IMR-90 (cell line): ENCODE results near the gene ALB.

Experiments used
- CTCF ChIP-seq: conservative IDR thresholded peaks from 2 replicates; pipeline ENCODE4 v1.5.1; 2012; ENCODE audit warnings: mild to moderate bottlenecking, low read depth, low read length, improper control_type of control experiment
- ELK1 ChIP-seq: fragments of 150-350 bp; IDR thresholded peaks from 2 replicates; pipeline ENCODE4 v1.6.1; 2016; ENCODE audit warnings: low read depth, mild to moderate bottlenecking, low read length, moderate library complexity, borderline replicate concordance
- MAZ ChIP-seq: IDR thresholded peaks from 2 replicates; pipeline ENCODE4 v1.6.1; 2012; ENCODE audit warnings: low read depth, mild to moderate bottlenecking, low read length, improper control_type of control experiment, moderate library complexity, borderline replicate concordance
- POLR2A ChIP-seq: IDR thresholded peaks from 2 replicates; pipeline ENCODE4 v1.6.1; 2012; ENCODE audit warnings: mild to moderate bottlenecking, low read depth, low read length
- RAD21 ChIP-seq: IDR thresholded peaks from 2 replicates; pipeline ENCODE4 v1.6.1; 2012; ENCODE audit warnings: low read length, improper control_type of control experiment
- RCOR1 ChIP-seq: IDR thresholded peaks from 2 replicates; pipeline ENCODE4 v1.6.1; 2012; ENCODE audit warnings: mild to moderate bottlenecking, low read length, improper control_type of control experiment; ENCODE audit not compliant: insufficient replicate concordance
- RFX5 ChIP-seq: IDR thresholded peaks from 2 replicates; pipeline ENCODE4 v1.8.0; 2012; ENCODE audit warnings: low read depth, mild to moderate bottlenecking, low read length, moderate library complexity
- SMC3 ChIP-seq: fragments of 150-350 bp; IDR thresholded peaks from 2 replicates; pipeline ENCODE4 v1.6.1; 2016; ENCODE audit warnings: low read depth, mild to moderate bottlenecking, antibody characterized with exemption, low read length, moderate library complexity
- TF ChIP-seq, protein P1 (sequence below): fragments of 150-350 bp; IDR thresholded peaks from 2 replicates; pipeline ENCODE4 v1.6.1; 2017; ENCODE audit warnings: mild to moderate bottlenecking, antibody characterized with exemption, low read length, low read depth

DNA sequence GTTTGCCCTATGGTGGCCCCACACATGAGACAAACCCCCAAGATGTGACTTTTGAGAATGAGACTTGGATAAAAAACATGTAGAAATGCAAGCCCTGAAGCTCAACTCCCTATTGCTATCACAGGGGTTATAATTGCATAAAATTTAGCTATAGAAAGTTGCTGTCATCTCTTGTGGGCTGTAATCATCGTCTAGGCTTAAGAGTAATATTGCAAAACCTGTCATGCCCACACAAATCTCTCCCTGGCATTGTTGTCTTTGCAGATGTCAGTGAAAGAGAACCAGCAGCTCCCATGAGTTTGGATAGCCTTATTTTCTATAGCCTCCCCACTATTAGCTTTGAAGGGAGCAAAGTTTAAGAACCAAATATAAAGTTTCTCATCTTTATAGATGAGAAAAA, 14.6 kb downstream of the ALB start:
- no peak for TF ChIP-seq POLR2A
- TF ChIP-seq RFX5 = no peak
- TF ChIP-seq CTCF = no peak
- TF ChIP-seq MAZ = no peak
- TF ChIP-seq, protein P1, sequence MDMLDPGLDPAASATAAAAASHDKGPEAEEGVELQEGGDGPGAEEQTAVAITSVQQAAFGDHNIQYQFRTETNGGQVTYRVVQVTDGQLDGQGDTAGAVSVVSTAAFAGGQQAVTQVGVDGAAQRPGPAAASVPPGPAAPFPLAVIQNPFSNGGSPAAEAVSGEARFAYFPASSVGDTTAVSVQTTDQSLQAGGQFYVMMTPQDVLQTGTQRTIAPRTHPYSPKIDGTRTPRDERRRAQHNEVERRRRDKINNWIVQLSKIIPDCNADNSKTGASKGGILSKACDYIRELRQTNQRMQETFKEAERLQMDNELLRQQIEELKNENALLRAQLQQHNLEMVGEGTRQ = no peak
- no peak for TF ChIP-seq SMC3
- no peak for TF ChIP-seq ELK1
- TF ChIP-seq RCOR1 = no peak
- no peak for TF ChIP-seq RAD21
